ENCODE results near the gene AKAP13.
A peak's percentile ranks its signal among the peaks of the same experiment; 100 is the strongest.
"Not testable (repeated sequence)": the region's sequence is repeated elsewhere in the genome, so short reads cannot be mapped to it uniquely, and the experiment has no call there.

AKAP13 gene

DNA sequence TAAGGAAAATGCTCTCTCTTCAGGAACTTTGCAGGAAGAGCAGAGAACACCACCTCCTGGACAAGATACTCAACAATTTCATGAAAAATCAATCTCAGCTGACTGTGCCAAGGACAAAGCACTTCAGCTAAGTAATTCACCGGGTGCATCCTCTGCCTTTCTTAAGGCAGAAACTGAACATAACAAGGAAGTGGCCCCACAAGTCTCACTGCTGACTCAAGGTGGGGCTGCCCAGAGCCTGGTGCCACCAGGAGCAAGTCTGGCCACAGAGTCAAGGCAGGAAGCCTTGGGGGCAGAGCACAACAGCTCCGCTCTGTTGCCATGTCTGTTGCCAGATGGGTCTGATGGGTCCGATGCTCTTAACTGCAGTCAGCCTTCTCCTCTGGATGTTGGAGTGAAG, 200.5 kb downstream of the AKAP13 start:
- DNase-seq: no peak

DNA sequence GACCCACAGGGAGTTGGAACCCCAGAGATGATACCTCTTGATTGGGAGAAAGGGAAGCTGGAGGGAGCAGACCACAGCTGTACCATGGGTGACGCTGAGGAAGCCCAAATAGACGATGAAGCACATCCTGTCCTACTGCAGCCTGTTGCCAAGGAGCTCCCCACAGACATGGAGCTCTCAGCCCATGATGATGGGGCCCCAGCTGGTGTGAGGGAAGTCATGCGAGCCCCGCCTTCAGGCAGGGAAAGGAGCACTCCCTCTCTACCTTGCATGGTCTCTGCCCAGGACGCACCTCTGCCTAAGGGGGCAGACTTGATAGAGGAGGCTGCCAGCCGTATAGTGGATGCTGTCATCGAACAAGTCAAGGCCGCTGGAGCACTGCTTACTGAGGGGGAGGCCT, 201.1 kb downstream of the AKAP13 start:
- no peak for DNase-seq

- DNase-seq: peak; percentile 59 to 88
Observed at GRCh38 chr15:85582131-85583079, 202.0 kb downstream of the AKAP13 start.

- peak in 1 of 2 experiments; percentile 34 for DNase-seq
Observed at GRCh38 chr15:85583442-85583841, 203.0 kb downstream of the AKAP13 start.

GRCh38 chr15:85583923-85584390, 203.6 kb downstream of the AKAP13 start:
- peak in 1 of 2 experiments; percentile 39 for DNase-seq

- no peak for DNase-seq
Observed at GRCh38 chr15:85584872-85585271, 204.5 kb downstream of the AKAP13 start.

- DNase-seq: not testable (repeated sequence)
Observed at GRCh38 chr15:85586196-85586595, 205.8 kb downstream of the AKAP13 start.

GRCh38 chr15:85587707-85588411, 207.5 kb downstream of the AKAP13 start:
- DNase-seq: no peak

DNA sequence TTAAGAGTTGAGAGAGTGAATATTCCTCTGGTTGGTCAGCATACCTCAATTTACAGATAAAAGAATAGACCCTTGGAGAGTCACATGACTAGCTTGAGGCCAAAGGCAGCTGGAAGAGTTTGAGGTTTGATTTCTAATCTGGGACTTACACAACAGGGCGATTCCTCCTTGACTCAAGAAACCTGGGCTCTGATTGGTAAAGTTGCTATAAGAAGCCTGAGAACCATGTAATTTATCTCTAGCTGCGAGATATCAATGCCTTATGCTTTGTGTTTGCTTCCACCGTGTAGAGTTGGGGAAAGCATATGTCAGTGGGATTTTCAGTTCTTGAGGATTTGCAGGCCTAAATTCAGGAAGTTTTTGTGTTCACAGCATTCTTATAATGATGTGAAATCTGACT, 208.3 kb downstream of the AKAP13 start:
- DNase-seq: peak; percentile 82 to 97

DNA sequence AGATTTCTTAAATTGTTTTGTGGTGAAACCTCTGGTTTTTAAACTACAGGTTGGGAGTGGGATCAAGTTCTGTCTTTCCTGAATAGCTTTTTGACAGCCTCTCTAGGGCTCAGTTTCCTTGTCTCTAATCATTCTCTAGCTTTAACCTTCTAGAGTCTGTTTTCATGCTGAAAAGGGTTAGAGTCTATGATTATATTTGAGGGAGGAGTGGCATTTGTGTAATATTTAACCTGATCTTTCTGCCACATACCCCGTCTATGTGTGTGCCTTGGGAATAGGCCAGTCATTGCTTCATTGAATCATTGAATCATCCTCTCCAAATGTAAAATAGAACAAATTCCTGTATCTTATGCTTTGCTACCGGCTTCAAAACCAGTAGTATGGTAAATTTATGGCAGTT, 209.4 kb downstream of the AKAP13 start:
- no peak for DNase-seq

DNA sequence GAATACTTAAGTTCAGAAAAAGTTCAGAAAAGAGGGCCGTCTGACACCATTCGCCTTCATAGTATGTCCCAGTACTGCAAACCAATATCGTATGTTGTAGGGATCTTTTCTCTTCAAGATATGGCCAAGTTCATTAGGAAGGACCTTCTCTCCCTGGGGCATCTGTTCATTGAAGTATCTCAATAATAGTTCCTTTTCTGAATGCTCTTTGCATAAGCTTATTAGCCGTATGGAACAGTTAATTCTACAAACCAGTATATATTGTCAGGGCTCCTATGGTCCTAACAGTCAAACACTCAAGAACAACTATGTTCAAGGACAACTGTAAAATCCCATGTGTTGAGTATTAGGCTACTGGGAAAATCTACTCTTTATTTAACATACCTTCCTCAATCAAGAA, 211.2 kb downstream of the AKAP13 start:
- peak in 1 of 2 experiments; percentile 74 for DNase-seq

GRCh38 chr15:85592148-85592547, 211.7 kb downstream of the AKAP13 start:
- peak; percentile 34 to 58 for DNase-seq

DNA sequence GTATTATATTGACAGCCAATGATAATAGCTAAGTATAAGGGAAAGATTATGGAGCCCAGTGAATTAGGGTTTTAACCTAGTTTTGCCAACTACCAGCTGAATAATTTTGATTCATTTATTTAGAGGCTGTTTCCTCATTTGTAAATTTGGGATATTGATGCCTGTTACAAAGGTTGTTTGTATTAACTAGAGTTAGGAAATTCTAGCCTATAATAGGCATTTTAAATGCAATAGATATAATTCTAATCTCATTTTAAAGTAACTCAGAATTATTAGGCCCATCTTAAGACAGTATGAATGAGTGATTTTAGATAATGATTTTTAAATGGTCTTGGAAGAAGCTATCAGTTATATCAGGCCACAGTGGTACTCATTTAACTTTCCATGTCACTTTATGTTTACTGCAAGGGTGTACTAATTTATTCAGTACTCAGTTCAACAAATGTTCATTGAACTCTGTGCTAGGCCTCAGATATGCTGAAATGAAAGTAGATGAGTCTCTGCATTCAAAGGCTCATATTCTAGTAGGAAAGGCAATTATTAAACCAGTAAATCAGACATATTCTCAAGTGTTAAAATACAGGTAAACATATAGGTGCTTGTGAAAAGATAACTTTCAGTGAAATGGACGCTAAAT, 213.5 kb downstream of the AKAP13 start:
- DNase-seq: no peak

DNA sequence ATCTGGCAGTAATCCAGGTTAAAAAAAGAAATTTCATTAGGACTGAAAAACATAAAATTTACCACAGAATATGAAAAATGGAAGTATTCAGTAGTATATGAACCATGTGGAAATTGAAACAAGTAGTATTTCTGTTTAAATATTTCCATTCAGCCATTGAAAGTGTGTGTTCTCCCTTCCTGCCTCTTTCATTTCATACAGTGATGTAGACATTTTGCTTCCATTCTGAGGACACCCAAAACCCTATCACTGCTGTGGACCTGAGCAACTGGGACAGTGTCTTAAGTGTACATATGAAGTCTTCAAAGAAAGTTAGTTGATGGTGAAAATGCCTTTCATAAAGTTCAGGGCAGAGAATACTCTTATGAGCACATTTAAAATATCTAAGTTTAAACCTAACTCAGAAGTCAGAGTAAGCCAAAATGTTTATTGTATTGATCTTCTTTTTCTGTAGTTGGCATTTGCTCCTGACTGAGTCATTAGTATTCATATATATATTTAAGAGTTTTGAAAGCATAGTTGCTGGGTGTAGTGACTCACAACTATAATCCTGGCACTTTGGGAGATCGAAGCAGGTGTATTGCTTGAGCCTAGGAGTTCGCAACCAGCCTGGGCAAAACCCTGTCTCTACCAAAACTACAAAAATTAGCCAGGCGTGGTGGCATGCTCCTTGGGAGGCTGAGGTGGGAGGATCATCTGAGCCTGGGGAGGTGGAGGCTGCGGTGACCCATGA, 215.6 kb downstream of the AKAP13 start:
- no peak for DNase-seq

GRCh38 chr15:85597155-85597815, 216.9 kb downstream of the AKAP13 start:
- peak in 1 of 2 experiments; percentile 44 for DNase-seq

GRCh38 chr15:85598219-85598618, 217.8 kb downstream of the AKAP13 start:
- no peak for DNase-seq

GRCh38 chr15:85598718-85599398, 218.5 kb downstream of the AKAP13 start:
- no peak for DNase-seq

DNA sequence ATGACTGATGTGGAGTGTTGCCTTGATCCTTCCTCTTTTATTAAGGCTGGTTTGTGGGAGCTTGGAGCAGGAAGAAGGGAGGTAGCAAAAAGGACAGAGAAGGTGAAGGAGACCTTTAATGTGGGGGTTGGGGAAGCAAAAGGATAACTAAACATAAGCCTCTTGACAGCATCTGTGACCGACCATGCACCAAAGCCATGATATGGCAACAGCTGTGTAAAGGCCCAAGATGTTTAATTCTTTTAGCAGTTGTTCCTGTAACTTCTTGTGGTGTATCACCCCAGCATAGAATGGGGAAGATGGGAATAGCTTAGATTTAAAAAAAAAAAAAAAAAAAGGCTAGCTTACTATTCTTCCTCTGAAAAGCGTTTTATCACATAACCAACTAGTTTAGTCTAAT, 219.6 kb downstream of the AKAP13 start:
- peak; percentile 74 to 89 for DNase-seq

- no peak for DNase-seq
Observed at GRCh38 chr15:85603160-85603559, 222.8 kb downstream of the AKAP13 start.

GRCh38 chr15:85603703-85604102, 223.3 kb downstream of the AKAP13 start:
- DNase-seq: no peak

DNA sequence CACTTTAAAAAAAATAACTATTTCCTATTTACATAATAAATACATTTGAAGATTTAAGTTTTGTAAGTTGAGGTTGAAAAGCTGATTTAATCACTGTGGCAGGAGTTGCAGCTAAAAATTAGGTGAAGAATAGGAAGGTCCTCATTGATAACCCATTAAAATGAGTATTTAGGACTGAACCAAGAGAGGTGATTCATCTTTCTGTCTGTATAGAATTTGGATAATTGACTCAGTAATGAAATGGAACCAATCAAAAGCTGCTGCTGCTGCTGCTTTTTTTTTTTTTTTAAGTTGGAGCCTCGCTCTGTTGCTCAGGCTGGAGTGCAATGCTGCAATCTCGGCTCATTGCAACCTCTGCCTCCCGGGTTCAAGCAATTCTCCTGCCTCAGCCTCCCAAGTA, 223.8 kb downstream of the AKAP13 start:
- no peak for DNase-seq
